Activated CD4-positive, alpha-beta T cell treated with anti-CD3 and anti-CD28 coated beads, Interleukin-2, Interleukin-6, amounts not matched to agents 100 ng/mL and 50 ng/mL, durations not matched to agents 16 hours and 8 hours (primary cell): ENCODE results near the gene BRD1.
A peak's percentile ranks its signal among the peaks of the same experiment; 100 is the strongest.
"Not testable (repeated sequence)": the region's sequence is repeated elsewhere in the genome, so short reads cannot be mapped to it uniquely, and the experiment has no call there.

Experiments
- DNase-seq: peaks from one replicate; pipeline ENCODE4 v3.0.0-alpha.2; 2020

Gene BRD1

DNA sequence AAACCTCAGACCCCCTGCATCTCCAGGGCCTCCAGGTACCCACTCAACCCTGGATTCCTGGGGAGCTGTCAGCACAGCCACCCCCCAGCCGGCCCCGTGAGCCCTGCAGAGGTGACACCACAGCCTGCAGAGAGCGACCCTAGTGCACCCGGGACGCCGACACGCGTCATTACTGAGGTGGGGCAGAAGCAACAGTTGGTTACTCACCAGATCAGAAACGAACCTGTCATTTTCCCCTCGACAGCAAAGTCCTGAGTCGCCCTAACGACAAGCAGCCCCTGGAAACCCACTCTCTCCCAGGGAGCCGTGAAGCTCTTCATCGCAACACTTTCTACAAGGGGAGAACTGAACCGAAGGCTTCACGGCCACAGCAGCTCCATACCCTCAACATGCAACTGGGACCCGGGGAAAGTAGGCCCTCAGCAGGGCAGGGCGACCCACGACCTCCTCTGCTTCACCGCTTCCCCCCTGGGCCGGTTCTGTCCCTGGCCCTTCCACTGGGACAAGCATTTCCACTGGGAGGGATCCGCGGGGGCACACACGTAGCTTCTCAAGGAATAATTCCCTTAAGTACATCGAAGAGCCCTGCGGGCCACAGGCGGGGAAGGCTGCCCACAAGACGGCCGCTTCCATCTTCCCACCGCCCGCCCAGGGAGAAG lies 1.6 kb downstream of the BRD1 start:
- DNase-seq: peak; percentile 74

DNA sequence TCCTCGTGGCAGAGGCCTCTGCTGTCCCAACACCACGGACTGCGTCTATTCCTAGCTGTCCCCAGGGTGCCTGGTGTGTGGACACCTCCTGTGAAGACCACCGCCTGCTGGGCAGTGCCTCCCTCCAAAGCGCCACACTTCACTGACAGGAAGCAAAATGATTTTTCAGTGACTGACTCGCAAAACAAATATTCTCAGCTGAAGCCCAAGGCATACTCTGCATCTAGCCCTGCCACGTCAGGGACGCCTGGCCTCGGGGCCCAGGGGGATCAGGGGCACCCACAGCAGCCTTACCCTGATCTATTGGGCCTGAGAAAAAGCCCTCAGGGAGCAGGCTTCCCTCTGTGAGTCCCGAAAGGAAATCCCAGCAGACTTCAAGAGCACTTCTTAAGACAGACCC lies 2.2 kb downstream of the BRD1 start:
- no peak for DNase-seq

DNA sequence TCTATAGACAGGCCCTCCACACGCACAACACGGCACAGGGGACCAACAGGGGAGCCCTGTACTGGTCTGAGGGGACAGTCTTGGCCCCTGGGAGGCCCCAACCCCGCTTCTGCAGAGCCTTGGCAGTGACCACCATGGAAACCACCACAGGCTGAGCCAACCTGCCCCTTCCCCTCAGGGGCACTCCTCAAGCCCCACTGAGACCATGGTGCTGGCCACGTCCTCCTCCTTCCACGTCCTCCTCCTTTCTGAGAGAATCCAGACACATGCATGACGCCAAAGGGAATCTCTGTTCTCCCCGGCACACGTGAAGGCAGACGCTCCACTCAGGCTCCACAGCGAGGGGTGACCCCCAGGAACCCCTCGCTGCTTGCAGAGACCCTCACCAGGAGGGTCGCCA lies 2.7 kb downstream of the BRD1 start:
- DNase-seq: no peak

DNA sequence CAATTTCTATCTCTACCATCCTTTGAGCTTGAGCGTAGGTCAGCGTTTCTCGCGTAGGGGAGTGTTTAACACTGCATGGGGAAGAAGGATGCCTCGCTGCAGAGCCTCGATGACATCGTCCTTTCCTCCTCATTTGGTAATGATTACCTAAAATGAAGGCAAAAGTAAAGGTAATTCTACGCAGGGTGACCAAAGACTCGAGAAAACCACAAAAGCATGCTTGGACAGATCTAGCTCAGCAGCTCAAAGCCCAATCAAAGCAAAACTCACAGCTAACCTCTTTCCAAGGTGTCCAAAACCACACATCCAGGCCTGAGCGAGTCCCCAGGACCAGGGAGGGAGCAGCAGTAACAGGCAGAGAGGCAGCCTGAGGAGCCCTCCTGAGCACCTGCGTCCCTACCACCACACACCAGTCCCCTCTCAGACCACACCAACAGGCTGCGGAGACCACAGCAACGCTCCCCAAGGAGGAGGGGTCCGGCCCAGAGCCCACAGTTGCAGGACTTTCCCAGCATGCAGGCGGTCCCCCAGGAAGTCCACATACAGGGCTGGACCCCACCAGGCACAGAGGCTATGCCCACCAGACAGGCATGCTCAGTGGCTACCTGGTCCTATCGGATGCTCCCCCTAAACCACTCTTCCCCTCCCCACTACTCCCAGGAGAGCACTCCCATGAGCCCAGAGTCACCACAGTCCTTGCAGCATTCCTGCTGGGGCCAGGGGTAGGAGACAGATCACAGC lies 3.3 kb downstream of the BRD1 start:
- DNase-seq: peak; percentile 53

DNA sequence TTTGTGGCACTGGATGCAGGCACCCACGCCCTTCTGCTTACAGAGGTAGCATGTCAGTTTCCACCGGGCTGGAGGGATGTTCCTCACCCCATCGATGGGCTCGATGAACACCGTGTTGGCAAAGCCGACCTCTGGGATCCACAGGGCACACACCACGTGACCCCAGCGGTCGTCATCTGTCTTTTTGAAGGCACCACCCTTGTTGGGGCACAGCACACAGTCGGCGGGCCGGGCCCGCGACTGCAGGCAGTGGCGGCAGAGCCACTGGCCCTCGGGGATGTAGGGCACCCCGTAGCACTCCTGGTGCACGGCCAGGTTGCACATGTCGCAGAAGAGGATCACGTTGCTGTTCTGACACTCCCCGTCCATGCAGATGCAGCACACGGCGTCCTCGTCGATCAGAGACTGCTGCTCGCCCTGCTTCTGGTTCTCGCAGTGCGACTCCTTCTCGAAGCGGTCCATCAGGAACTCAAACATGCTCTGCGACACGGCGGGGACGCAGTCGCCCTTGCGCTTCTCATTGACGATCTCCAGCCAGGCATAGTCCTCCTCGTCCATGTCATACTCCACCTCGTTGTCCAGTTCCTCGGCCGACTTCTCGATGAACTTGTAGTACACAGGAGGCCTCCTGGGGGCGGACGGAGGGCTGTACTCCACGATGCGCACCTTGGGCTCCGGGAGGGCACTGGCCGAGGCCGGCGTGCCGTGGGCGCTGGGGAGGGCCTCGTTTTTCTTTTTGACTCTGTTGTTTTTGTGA lies 4.2 kb downstream of the BRD1 start:
- DNase-seq: no peak

DNA sequence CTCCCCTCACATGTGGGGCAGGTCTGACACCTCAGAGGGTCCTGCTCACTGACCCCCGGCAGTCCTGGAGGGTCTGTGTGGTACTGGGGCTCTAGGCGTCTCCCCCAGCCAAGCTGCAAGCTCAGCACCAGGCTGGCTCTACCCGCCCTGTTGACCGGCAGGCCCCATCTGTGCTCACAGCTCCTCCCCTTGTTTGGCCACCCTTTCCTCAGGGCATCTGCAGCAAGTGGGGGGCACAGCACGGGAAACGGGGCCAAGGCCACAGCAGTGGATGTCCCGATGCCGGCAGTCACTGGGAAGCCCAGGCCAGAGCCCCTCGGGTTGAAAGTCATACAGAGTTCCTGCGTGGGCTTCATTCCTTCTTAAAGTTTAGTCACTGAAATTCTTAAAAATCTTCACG lies 5.9 kb downstream of the BRD1 start:
- not testable (repeated sequence) for DNase-seq

DNA sequence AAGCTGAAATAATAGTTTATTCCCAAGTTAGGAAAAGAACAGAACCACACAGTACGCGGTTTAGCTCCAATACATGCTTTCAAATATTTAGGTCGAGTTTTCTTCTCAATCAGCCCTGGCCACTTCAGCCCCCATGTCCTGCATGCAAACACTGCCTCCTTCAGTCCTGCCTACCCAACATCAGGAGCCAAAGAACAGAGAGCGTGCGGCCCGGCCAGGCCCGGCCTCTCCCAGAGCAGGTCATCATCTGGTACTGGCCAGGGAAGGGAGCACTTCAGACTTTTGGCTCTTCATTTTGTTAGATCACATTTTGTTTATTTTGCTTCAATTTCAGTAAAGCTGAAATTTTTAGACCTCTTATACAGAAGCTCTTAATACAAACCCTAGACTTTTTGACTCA lies 6.7 kb downstream of the BRD1 start:
- no peak for DNase-seq

DNA sequence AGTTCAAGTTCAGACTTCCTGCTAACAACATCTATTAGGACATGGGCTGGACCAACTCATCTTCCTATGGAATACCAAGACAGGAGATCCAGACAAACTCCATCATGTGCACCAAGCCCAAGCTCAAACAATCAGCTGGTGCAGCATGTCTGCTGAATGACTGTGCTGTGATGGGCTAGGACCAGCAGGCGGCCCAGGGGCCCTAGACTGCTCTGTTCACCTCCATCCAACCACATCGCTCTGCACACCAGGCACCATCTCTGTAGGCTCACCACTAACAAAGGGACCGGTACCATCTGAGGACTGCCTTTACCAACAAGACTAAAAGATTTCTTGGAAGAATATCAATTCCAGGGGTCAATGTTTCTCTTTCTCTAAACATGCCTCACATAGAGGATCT lies 10.3 kb downstream of the BRD1 start:
- DNase-seq: no peak

DNA sequence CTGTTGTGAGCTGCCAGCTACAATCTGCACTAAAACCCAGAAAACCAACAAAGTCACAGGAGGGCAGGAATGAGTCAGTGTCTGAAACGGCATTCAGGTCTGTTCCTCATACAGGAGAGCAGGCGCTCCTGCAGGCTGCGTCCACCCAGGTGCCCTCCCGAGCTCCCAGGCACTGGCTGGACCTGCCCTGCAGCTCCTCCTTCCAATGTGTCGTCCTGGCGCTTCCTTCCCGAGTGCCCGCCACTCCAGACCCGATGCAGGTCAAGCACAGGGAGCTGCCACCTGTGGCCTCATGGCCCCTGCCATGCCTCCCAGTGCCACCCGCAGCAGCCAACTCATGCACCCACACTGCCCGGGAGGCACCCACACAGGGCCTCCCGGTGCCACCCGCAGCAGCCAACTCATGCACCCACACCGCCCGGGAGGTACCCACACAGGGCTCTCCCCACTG lies 12.0 kb downstream of the BRD1 start:
- DNase-seq: peak; percentile 78

DNA sequence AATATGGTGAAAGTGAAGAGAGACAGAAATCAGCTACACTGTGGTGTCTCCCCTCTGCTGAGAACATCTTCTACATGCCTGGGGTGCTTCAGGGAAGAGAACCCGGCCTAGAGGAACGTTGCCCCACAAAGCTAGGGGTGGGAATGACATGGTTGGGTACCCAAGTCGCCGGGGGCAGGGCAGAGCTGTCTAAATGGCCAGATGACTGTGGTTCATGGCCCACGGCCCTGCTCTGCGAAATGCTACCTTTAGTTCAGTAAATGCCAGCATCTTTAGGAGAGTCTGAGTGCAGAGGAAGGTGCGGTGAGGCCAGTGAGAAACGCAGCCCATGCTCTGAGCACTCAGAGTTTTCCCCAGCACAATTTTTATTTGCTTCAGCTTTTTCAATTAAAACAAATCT lies 12.8 kb downstream of the BRD1 start:
- no peak for DNase-seq

DNA sequence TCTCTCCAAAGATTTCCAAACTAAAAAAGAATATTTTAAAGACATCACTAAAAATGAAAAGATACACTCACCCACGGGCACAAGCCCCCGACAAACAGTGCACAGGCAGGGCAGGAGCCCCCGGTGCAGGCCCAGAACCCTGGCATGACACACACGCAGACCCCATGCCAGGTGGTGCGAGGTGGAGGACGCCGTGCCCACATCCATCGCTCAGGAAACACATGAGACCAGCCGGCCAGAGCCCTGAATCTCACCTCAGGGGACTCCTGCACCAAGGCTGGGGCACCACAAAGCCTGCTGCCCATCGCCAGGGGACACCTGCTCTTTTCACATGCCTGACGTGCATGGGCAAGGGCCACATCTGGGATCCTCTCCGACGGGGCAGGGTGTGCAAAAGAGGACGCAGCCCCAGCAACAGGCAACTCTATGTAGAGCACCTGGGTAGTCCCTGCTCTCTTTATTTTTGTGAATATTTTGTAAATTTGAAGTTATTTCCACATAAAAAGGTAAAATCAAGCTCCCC lies 13.4 kb downstream of the BRD1 start:
- no peak for DNase-seq

DNA sequence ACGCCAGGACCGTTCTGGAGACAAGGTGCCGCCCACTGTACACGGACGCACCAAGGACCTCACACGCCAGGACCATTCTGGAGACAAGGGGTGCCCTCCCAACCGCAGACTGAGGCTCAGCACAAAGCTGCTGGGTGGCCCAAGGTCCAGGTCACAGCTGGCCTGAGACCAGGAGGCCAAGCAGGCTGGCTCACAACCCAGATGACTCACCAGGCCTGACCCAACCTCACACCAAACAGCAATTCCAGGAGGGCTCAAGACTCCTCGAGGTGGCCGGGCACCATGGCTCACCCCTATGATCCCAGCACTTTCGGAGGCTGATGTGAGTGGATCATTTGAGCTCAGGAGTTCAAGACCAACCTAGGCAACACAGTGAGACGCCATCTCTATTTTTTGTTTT lies 14.8 kb downstream of the BRD1 start:
- no peak for DNase-seq

DNA sequence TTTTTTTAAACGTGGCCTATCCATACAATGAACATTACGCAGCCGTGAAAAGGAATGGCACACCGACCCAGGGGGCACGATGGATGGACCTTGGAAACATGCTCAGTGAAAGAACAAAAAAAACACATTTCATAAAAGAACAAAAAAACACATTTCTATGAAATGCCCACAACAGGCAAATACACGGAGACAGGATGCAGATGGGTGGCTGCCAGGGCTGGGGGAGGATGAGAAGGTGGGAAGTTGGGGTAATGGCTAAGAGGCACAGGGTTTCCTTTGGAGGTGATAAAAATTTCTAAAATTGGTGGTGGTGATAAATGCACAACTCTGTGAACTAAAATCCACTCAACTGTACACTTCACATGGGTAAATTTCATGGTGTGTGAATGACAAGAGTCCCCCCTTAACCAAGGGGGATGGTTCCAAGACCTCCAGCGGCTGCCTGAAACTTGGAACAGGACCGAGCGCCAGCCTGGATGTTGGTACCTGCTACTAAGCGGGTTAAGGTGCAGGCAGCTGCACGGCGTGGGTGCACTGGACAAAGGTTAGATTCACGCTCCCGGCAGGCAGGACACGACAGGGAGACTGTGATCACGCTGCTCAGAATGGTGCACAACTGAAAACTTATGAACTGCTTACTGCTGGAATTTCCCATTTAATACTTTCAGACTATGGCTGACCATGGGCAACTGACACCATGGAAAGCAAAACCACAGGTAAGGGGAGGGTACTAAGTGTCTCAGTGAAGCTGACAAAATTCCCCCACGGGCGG lies 16.5 kb downstream of the BRD1 start:
- DNase-seq: no peak

DNA sequence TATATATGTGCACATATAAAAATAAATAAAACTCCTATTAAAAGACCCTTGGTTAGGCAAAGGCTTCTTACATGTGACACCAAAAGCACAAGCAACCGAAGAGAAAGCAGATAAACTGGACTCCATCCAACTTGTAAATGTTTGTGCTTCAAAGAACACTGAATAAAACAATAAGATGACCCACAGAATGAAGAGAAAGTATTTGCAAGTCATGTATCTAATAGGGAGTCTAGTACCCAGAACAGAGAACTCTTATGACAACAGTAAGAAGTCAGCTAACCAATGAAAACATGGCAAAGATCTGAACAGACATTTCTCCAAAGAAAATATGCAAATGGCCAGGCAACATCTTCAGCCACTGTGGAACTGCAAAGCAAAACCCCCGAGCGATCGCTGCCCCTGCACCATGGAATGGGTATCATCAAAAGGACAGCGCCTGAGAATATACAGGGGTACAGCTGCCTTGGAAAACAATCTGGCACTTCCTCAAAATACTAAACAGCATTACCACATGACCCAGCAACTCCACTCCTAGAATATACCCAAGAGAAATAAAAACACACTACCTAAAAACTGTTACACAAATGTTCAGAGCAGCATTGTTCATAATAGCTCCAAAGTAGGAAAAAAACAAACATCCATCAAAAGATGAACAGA lies 17.2 kb downstream of the BRD1 start:
- DNase-seq: no peak

DNA sequence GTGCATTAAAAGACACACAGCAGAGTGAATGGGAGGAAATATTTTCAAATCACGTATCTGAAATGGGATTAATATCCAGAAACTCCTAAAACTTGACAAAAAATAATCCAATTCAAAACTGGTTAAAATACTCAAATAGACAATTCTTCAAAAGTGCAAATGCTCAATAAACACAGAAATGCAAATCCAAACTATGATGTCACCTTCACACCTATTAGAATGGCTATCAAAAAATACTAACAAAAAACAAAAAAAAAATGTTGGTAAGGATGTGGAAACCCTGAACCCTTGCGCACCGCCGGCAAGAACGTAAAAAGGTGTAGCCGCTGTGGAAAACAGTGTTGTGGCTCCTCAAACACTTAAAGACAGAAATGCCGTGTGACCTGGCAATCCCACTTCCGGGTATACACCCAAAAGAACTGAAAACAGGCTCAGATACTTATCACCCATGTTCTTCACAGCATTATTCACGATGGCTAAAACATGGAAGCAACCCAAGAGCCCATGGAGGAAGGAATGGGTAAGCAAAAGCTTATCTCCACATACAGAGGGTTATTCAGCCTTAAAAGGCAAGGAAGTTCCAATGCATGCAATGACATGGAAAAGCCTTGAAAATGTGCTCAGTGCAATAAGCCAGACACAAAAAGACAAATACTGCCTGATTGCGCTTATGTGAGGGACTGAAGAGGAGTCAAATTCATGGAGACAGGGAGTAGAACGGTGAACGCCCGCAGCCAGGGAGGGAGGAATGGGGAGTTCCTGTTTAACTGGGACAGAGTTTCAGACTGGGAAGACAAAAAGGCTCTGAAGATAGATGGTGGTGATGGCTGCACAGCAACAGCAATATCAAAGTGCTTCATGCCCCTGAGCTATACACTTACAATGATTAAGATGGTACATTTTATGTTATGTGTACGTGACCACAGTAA lies 19.6 kb downstream of the BRD1 start:
- peak; percentile 56 for DNase-seq

DNA sequence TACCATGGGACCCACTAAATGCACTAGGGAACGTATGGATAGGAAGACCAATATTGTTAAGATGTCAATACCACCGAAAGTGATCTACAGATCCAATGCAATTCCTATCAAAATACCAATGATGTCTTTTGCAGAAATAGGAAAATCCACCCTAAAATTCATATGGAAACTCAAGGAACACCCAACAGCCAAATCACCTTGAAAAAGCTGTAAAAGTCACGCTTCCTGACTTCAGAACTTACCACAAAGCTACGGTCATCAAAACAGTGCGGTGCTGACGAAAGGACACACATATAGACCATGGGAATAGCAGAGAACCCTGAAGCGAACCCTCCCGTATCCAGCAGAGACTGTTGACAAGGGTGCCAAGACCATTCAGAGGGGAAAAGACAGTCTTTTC lies 20.5 kb downstream of the BRD1 start:
- DNase-seq: no peak

DNA sequence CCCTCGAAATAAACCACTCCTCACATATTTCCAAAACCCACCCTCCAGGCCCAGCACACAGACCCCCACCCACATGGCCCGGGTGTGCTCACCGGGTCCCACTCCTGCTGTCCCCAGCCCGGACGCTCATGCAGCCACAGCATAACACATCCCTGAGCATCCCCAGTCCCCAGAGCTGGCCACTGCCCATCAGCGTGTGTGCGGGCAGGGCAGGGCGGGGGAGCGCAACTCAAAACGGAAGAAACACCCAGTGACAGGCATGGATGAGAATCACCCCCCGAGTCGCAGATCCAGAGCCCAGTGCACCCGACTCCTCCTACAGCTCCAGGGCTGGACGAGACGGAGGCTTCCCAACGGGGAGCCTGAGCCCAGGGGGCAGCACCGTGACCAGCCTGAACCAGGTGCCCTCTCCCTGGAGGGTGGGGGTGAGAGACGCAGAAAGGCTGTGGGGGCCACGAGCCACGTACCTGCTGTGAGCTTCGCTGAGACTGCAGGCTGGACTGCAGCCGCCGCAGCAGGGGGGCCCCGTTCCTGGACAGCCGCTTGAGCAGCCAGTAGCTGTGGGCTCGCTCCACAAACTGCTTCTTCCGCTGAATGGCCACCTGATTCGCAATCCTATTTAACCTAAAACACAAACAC lies 23.8 kb downstream of the BRD1 start:
- no peak for DNase-seq

DNA sequence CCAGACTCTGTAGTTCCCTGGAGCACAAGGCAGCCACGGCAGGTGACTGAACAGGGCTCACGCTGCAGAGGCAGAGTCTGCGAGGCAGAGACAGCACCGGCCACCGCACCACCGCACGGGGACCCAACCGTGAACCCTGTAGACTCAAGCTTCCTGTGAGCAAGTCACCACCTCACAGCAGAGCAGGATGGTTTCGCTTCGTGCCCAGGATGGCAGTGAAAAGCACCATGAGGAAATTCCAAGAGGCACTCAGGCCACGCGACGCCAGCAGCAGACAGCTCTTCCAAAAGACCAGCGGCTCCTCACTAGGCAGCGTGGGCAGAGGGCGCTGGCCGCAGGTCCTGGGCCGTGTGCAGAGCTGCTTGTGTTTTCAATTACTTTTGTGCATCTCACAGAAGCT lies 24.5 kb downstream of the BRD1 start:
- no peak for DNase-seq

DNA sequence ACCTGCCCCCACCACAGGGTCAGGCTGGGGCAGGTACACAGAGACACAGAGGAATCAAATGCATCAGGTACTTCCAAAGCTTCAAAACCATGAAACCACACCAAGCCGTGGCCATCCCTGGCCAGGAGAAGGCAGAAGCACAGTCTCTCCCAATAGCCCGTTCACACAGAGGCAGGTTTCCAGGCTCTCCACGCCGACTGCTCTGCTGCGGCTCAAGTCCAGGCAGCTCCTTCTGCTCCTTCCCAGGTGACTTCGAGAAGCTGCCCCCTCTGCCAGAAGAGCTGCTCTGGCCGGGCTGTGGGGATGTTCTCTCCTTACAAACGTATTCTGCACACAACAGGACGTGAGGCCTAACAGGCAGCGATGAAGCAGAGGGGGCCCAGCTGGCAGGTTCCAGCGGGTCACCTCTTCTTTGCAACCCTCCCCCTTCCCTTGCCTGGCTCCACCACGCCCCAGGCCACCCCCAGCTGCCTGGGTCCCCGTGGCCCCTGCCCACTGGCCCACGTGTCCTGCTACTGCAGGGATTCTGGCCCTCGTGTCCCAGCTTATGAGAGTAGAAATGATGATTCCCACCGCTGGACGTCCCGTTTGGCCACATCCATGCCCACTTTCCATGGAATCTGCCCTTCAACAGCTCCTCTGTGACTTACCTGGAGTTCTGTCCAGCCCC lies 26.1 kb downstream of the BRD1 start:
- no peak for DNase-seq
